Astrocyte of the spinal cord (primary cell): ENCODE results near the gene DDX41.
A peak's percentile ranks its signal among the peaks of the same experiment; 100 is the strongest.

Source experiments
- DNase-seq: peaks from one replicate; pipeline ENCODE4 v3.0.0; 2011; ENCODE audit warnings: low read depth, low spot score
- H3K4me3 ChIP-seq: 2 replicates; pipeline ENCODE4 v1.5.1; 2011; ENCODE audit warnings: low read depth, mild to moderate bottlenecking, low read length, moderate library complexity
- CTCF ChIP-seq: IDR thresholded peaks from 2 replicates; pipeline ENCODE4 v1.5.1; 2012; ENCODE audit warnings: low read depth, mild to moderate bottlenecking, low read length, inconsistent platforms
- in situ Hi-C: cut with HindIII; loops from 2 replicates; pipeline ENCODE4 v1.10.0; 2017; ENCODE audit warnings: low sequenced_read_pairs

Gene DDX41

GRCh38 chr5:177465044-177465443 is 51.7 kb downstream of the DDX41 start:
- in situ Hi-C loops, result no loop called here

GRCh38 chr5:177462021-177462670 is 54.6 kb downstream of the DDX41 start:
- no peak overlapping the region for H3K4me3 ChIP-seq
- DNase-seq, result peak; percentile 57
- in situ Hi-C loops, result no loop called here

More at GRCh38 chr5:177465044-177465443, 51.7 kb downstream of the DDX41 start:
- no peak overlapping the region for H3K4me3 ChIP-seq
- no peak for DNase-seq
- TF ChIP-seq CTCF, result no peak

More at GRCh38 chr5:177462021-177462670, 54.6 kb downstream of the DDX41 start:
- no peak for TF ChIP-seq CTCF
